Tibial nerve (tissue), 4 donors: ENCODE results near the gene GLIS2. TPM values are rescaled to one million over a fixed set of nuclear protein-coding genes. Genes with fewer than 3 reads are reported as not detected.
A peak's percentile ranks its signal among the peaks of the same experiment; 100 is the strongest.

Experiments
- DNase-seq, 2 donors: peaks; one replicate each; pipeline ENCODE4 v3.0.0-alpha.2; 2019; ENCODE audit warnings: low spot score in 2 of 2
- H3K27ac ChIP-seq, 4 donors: fragments of 200-600 bp; sonication (generic) in 3 of 4; one replicate each; pipeline ENCODE4 v1.5.1; 2017 to 2019; ENCODE audit warnings: mild to moderate bottlenecking in 1 of 4
- H3K27me3 ChIP-seq, 2 donors: fragments of 200-600 bp; sonication (generic) in 1 of 2; one replicate each; pipeline versions ENCODE4 v1.5.1 to v1.6.0; 2017 to 2019
- H3K36me3 ChIP-seq, 3 donors: fragments of 200-600 bp; sonication (generic); one replicate each; pipeline ENCODE4 v1.5.1; 2018 to 2019
- H3K4me1 ChIP-seq, 4 donors: fragments of 200-600 bp; sonication (generic) in 3 of 4; one replicate each; pipeline ENCODE4 v1.5.1; 2017 to 2019
- H3K4me3 ChIP-seq, 4 donors: fragments of 200-600 bp; sonication (generic) in 3 of 4; one replicate each; pipeline ENCODE4 v1.5.1; 2017 to 2019; ENCODE audit warnings: mild to moderate bottlenecking in 1 of 4, moderate library complexity in 1 of 4
- H3K9me3 ChIP-seq, 4 donors: fragments of 200-600 bp; sonication (generic) in 3 of 4; one replicate each; pipeline ENCODE4 v1.5.1; 2017 to 2019
- CTCF ChIP-seq, 5 experiments: fragments of 200-600 bp in 3 of 5; fragments of 450-650 bp in 2 of 5; sonication (generic) in 3 of 5; IDR thresholded peaks; one replicate each; pipeline ENCODE4 v1.5.1; 2016 to 2019; ENCODE audit warnings: antibody characterized with exemption in 5 of 5, mild to moderate bottlenecking in 3 of 5, moderate library complexity in 2 of 5
- EP300 ChIP-seq, 2 donors: sonication (generic); formaldehyde crosslinking; IDR thresholded peaks; one replicate each; pipeline ENCODE4 v1.6.1; 2017; ENCODE audit warnings: antibody characterized with exemption in 2 of 2, mild to moderate bottlenecking in 1 of 2
- POLR2A ChIP-seq, 2 donors: fragments of 450-650 bp; IDR thresholded peaks; one replicate each; pipeline ENCODE4 v1.6.1; 2017; ENCODE audit warnings: antibody characterized with exemption in 2 of 2, mild to moderate bottlenecking in 2 of 2, moderate library complexity in 2 of 2
- WGBS, 2 donors: methylation state at CpG; one replicate each; pipeline ENCODE4 v1.1.5; 2018; 5-methylcytosine and 5-hydroxymethylcytosine counted together
- total RNA-seq, 4 donors: library from RNA; depleted of rRNA; stranded (reverse); fragments of >200 nt; gene quantifications; one replicate each; pipeline ENCODE4 v1.1.0, GENCODE V29; 2016

GLIS2 gene
- total RNA-seq, 4 donors from 2014 or later: 9.0 to 11.1 (median 10.8) TPM

GRCh38 chr16:4371357-4372000 is 55.6 kb downstream of the GLIS2 start, which contains the start of gene VASN:
Gene VASN (plus strand): TSS chr16:4371848. CDS start chr16:4380878, 9,030 bp downstream.
- H3K4me3 ChIP-seq: peak within 1 kb of the TSS; percentile 55 to 81 (median 64)
- H3K4me1 ChIP-seq: peaks cover 0 to 77% (median 64%) of the 10 kb centered on the region in 4 donors
- H3K27ac ChIP-seq: peak within 1 kb of the TSS; percentile 81 to 95 (median 89)
- TF ChIP-seq EP300 (IDR thresholded peaks at IDR 0.05) (peak; percentile 24 to 98), POLR2A (IDR thresholded peaks at IDR 0.05) (peak; percentile 85 to 98), CTCF (IDR thresholded peaks at IDR 0.05) (peak in 1 of 5 experiments; percentile 39)
- DNase-seq: peak; percentile 77 to 83
- 8% methylated on average over 11 to 25 of the region's 50 CpGs for WGBS, 2 donors
- no peaks in the 10 kb centered on the region for H3K9me3 ChIP-seq
- no peaks in the 10 kb centered on the region for H3K36me3 ChIP-seq
- no peaks in the 10 kb centered on the region for H3K27me3 ChIP-seq

DNA sequence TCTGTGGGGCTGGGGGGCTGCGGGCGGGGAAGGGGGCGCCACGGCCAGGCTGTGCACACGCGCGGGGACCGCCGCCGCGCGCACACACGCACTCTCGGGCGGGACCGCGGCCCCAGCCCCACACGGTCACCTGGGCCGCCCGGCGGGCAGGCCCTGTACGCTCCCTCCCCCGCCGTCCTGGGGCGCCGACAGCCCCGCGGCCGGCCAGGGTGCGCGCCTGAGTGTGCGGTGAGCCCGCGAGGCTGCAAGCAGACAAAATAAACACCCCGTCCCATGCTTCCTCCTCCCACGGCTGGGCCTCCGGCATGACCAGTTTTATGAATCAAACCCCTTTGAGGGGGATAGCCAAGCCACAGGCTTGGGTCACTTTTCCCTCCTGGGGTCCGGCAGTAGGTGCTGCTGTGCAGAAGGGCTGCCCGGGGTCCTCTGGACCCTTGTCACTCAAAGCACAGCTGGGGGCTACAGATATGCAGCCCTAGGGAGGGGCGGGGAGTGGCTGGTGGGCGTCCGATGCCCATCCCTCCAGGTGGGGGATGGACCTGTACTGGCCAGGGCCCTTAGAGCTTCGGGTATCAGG is 56.2 kb downstream of the GLIS2 start:
- Histone ChIP-seq H3K27ac (peak overlapping the region; percentile 81 to 95 (median 89)), H3K4me3 (peak overlapping the region; percentile 55 to 81 (median 64)), H3K9me3 (no peaks in the 10 kb centered on the region), H3K27me3 (no peaks in the 10 kb centered on the region), H3K36me3 (no peaks in the 10 kb centered on the region), H3K4me1 (peaks cover 0 to 83% (median 70%) of the 10 kb centered on the region in 4 donors)
- WGBS, 2 donors: 0 to 3% methylated on average over 16 to 18 of the region's 43 CpGs
- no peak for TF ChIP-seq CTCF (IDR thresholded peaks at IDR 0.05)
- TF ChIP-seq EP300 (IDR thresholded peaks at IDR 0.05): no peak
- TF ChIP-seq POLR2A (IDR thresholded peaks at IDR 0.05): no peak
- no peak for DNase-seq

DNA sequence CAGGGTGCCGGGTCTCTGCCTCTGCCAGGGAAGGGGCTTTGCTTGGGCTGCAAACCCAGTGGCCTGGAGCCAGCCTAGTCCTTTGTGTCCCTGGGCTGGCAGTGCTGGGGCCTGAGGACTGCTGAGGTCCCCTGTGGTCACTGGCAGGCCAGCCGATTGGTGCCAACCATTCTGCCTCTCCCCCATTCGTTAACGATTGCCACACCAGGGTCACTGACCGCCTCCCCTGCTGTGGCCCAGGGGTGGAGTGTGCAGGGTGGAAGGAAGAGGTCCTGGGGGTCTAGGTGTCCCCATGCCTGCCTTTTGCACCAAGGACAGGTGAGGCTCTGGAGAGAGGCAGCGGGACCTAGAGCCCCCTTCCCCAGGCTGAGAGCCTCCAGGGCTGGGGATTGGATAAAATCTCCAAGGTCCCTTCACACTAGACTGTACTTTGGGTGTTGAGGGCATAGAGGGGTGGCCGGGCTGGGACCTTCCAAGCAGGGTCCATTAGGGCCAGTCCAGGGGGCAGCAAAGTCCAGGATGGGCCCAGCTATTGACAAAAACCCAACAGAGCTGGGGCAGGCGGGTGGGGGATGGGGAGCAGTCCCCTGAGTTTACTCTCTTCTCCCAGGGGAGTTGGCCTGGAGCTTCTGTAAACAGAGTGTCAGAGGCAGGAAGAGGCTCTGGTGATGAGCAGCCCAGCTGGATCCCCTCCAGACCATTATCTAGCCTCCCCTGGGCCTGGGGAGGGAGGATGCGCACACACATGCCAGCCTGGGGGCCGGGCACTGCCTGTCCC is 56.9 kb downstream of the GLIS2 start:
- 56 to 80% methylated on average over 4 to 10 of the region's 10 CpGs for WGBS, 2 donors
- DNase-seq: no peak
- H3K4me3 ChIP-seq: peak overlapping the region; percentile 55 to 81 (median 64)
- H3K27ac ChIP-seq: peak overlapping the region; percentile 81 to 95 (median 89)
- no peaks in the 10 kb centered on the region for H3K36me3 ChIP-seq
- no peaks in the 10 kb centered on the region for H3K9me3 ChIP-seq
- peaks cover 0 to 90% (median 77%) of the 10 kb centered on the region in 4 donors for H3K4me1 ChIP-seq
- no peaks in the 10 kb centered on the region for H3K27me3 ChIP-seq
- TF ChIP-seq CTCF (IDR thresholded peaks at IDR 0.05) (no peak), EP300 (IDR thresholded peaks at IDR 0.05) (no peak), POLR2A (IDR thresholded peaks at IDR 0.05) (no peak)

DNA sequence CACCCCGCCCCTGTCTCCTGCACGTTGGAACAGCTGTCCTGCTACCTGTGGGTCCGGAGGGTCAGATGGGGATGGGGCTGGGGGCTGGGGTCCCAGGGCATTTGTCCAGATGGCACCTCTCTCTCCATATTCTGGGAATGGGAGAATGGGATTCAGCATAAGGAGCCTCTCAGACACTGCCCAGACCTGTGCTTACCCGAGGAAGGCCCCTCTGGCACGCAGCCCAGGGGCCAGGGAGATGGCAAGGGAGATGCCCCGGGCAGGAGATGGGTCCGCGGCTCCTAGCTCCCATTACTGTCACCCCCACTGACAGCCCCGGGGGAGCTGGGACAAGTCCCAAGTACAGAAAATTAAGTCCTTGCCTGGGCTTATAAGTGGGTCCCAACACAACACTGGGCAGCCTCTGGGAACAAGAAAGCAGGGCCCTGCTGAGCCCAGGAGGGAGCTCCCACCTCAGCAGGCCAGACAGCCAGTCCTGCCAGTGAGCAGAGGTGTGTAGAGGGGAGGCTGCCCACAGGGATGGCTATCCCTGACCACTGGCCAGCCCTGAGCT is 57.6 kb downstream of the GLIS2 start:
- no peaks in the 10 kb centered on the region for H3K9me3 ChIP-seq
- no peak for TF ChIP-seq CTCF (IDR thresholded peaks at IDR 0.05)
- TF ChIP-seq POLR2A (IDR thresholded peaks at IDR 0.05): no peak
- no peak for TF ChIP-seq EP300 (IDR thresholded peaks at IDR 0.05)
- no peak for DNase-seq
- peak overlapping the region; percentile 81 to 95 (median 89) for H3K27ac ChIP-seq
- 30 to 35% methylated on average over 9 of the region's 9 CpGs for WGBS, 2 donors
- H3K4me3 ChIP-seq: peak overlapping the region; percentile 55 to 81 (median 64)
- no peaks in the 10 kb centered on the region for H3K27me3 ChIP-seq
- H3K36me3 ChIP-seq: no peaks in the 10 kb centered on the region
- peaks cover 0 to 96% (median 83%) of the 10 kb centered on the region in 4 donors for H3K4me1 ChIP-seq
